B cell (primary cell): ENCODE measurements around the gene PHB1. TPM values are rescaled to one million over a fixed set of nuclear protein-coding genes. Genes with fewer than 3 reads are reported as not detected.

Experiments used
- ATAC-seq: fragments of 200-7000 bp; cut with Tn5 transposase; one replicate; pipeline ENCODE4 v1.10.0; 2021; ENCODE audit warnings: low read depth, mild to moderate bottlenecking, moderate number of reproducible peaks, moderate library complexity
- CTCF ChIA-PET: fragments of 350-600 bp; sonication (Branson Sonifier 250); formaldehyde crosslinking; loops from one replicate; lab custom pipeline; 2021; ENCODE audit warnings: antibody characterized with exemption, inconsistent platforms; lab: Charles Lee
- POLR2A ChIA-PET: fragments of 350-600 bp; sonication (Branson Sonifier 250); formaldehyde crosslinking; loops from one replicate; lab custom pipeline; 2021; ENCODE audit warnings: antibody characterized with exemption; lab: Charles Lee
- DNase-seq: peaks from one replicate; pipeline ENCODE4 v3.0.0; 2013
- H2AFZ ChIP-seq: 2 replicates; pipeline ENCODE4 v1.6.1; 2012; ENCODE audit warnings: mild to moderate bottlenecking, low read depth, low read length; ENCODE audit not compliant: insufficient read depth, poor library complexity, severe bottlenecking
- H3K27ac ChIP-seq, 2 donors: 1 replicate in 1 of 2; 2 replicates in 1 of 2; pipeline ENCODE4 v1.5.1; 2012 to 2013; ENCODE audit warnings: low read length in 2 of 2, mild to moderate bottlenecking in 2 of 2, moderate library complexity in 1 of 2
- H3K27me3 ChIP-seq, 4 experiments: fragments of 200-600 bp in 1 of 4; sonication (generic) in 1 of 4; replicated peaks in 1 of 4; 1 replicate in 2 of 4; 2 replicates in 2 of 4; pipeline versions ENCODE4 v1.6.1 to v1.7.0; 2013 to 2016; ENCODE audit warnings: low read length in 3 of 4, mild to moderate bottlenecking in 2 of 4, mixed read lengths in 1 of 4, moderate library complexity in 1 of 4; ENCODE audit not compliant: insufficient read depth in 4 of 4, control insufficient read depth in 3 of 4; ENCODE audit errors: control extremely low read depth in 1 of 4
- H3K36me3 ChIP-seq, 2 experiments: replicated peaks in 1 of 2; 1 replicate in 1 of 2; 2 replicates in 1 of 2; pipeline versions ENCODE4 v1.6.1 to v1.7.1; 2013; ENCODE audit warnings: low read length in 1 of 2; ENCODE audit not compliant: insufficient read depth in 2 of 2, control insufficient read depth in 1 of 2; ENCODE audit errors: control extremely low read depth in 1 of 2, extremely low read depth in 1 of 2
- H3K4me1 ChIP-seq, 2 donors: fragments of 200-600 bp in 1 of 2; sonication (generic) in 1 of 2; 1 replicate in 1 of 2; 2 replicates in 1 of 2; pipeline versions ENCODE4 v1.5.1 to v1.6.1; 2013 to 2017; ENCODE audit warnings: low read length in 2 of 2; ENCODE audit not compliant: control insufficient read depth in 2 of 2, insufficient read depth in 2 of 2
- H3K4me2 ChIP-seq: replicated peaks from 2 replicates; pipeline ENCODE3; 2012; ENCODE audit warnings: mild to moderate bottlenecking, low read depth, low read length; ENCODE audit not compliant: poor library complexity, severe bottlenecking
- H3K4me3 ChIP-seq, 5 experiments: fragments of 200-600 bp in 1 of 5; sonication (generic) in 1 of 5; 1 replicate in 3 of 5; 2 replicates in 2 of 5; pipeline versions ENCODE4 v1.5.1 to v1.7.0; 2011 to 2016; ENCODE audit warnings: low read length in 4 of 5, mild to moderate bottlenecking in 4 of 5, low read depth in 2 of 5, control low read depth in 1 of 5, moderate library complexity in 1 of 5; ENCODE audit not compliant: insufficient read depth in 1 of 5; ENCODE audit errors: control extremely low read depth in 1 of 5, extremely low read depth in 1 of 5
- H3K79me2 ChIP-seq: fragments of 200-600 bp; sonication (generic); one replicate; pipeline ENCODE4 v1.6.0; 2016; ENCODE audit warnings: low read length; ENCODE audit not compliant: control insufficient read depth, insufficient read depth
- H3K9ac ChIP-seq: fragments of 200-600 bp; sonication (generic); 2 replicates; pipeline ENCODE4 v1.6.1; 2017; ENCODE audit warnings: mild to moderate bottlenecking, low read length, moderate library complexity
- H3K9me3 ChIP-seq, 3 donors: one replicate each; pipeline versions ENCODE4 v1.6.1 to v1.7.1; 2013; ENCODE audit warnings: low read length in 2 of 3; ENCODE audit not compliant: control insufficient read depth in 2 of 3, insufficient read depth in 1 of 3; ENCODE audit errors: control extremely low read depth in 1 of 3
- H4K20me1 ChIP-seq: 2 replicates; pipeline ENCODE4 v1.6.0; 2012; ENCODE audit warnings: mild to moderate bottlenecking, low read length; ENCODE audit not compliant: insufficient read depth, control insufficient read depth, poor library complexity, severe bottlenecking
- H3K27ac Mint-ChIP-seq: one replicate; pipeline ENCODE4 v1.8.0; 2021; ENCODE audit warnings: mixed read lengths
- H3K27me3 Mint-ChIP-seq: one replicate; pipeline ENCODE4 v1.8.0; 2021; ENCODE audit warnings: mixed read lengths
- H3K4me1 Mint-ChIP-seq: one replicate; pipeline ENCODE4 v1.8.0; 2021; ENCODE audit warnings: mixed read lengths
- H3K4me3 Mint-ChIP-seq: one replicate; pipeline ENCODE4 v1.8.0; 2021; ENCODE audit warnings: mixed read lengths
- H3K9me3 Mint-ChIP-seq: one replicate; pipeline ENCODE4 v1.8.0; 2022; ENCODE audit warnings: mixed read lengths; ENCODE audit not compliant: insufficient read depth
- CTCF ChIP-seq: fragments of 200-600 bp; IDR thresholded peaks from one replicate; pipeline ENCODE4 v1.8.0; 2022; ENCODE audit warnings: antibody characterized with exemption, mild to moderate bottlenecking
- EZH2 ChIP-seq: IDR thresholded peaks from 2 replicates; pipeline ENCODE4 v1.6.1; 2012; ENCODE audit warnings: borderline replicate concordance, low read depth, mild to moderate bottlenecking, moderate library complexity, low read length; ENCODE audit not compliant: insufficient read depth, poor library complexity, severe bottlenecking
- WGBS: methylation state at CpG from one replicate; pipeline ENCODE4 v1.1.5; 2013; ENCODE audit warnings: missing lambda C conversion rate; ENCODE audit not compliant: insufficient coverage; 5-methylcytosine and 5-hydroxymethylcytosine counted together
- intact Hi-C: fragments of 100-400 bp; cut with micrococcal nuclease; formaldehyde crosslinking; loops from one replicate; pipeline ENCODE4 v1.10.0; 2022
- polyA plus RNA-seq: library from polyadenylated mRNA; depleted of rRNA; stranded (reverse); fragments of >200 nt; gene quantifications from 2 replicates; pipeline ENCODE4 v1.2.3, GENCODE V29; 2012
- total RNA-seq, 2 donors: library from RNA; stranded (reverse); fragments of 120-200 nt in 1 of 2; gene quantifications; 1 replicate in 1 of 2; 2 replicates in 1 of 2; pipeline versions ENCODE4 v1.2.3 to v1.2.4, GENCODE V29; 2013 to 2022

PHB1 gene
- total and polyA plus RNA-seq, 2 donors (not counting 1 experiment from before 2014, with no cell fraction given) = 45.5 to 72.3 TPM

GRCh38 chr17:49362723-49363117 is 52.0 kb downstream of the PHB1 start:
- Histone ChIP-seq H3K79me2 (peaks cover 32% of the 10 kb centered on the region), H3K4me3 (peak overlapping the region; percentile 38 to 95 (median 46)), H3K4me2 (peak overlapping the region; percentile 76), H3K4me1 (peaks cover 44% of the 10 kb centered on the region in 2 donors), H3K9me3 (no peaks in the 10 kb centered on the region), H3K36me3 (no peaks in the 10 kb centered on the region), H3K27ac (peak overlapping the region; percentile 54 to 70), H3K9ac (peak overlapping the region; percentile 79), H3K27me3 (no peaks in the 10 kb centered on the region), H4K20me1 (peaks cover 15% of the 10 kb centered on the region), H2AFZ (peak overlapping the region; percentile 84)
- Mint-ChIP-seq H3K4me3 (peak overlapping the region; percentile 93), H3K27me3 (no peaks in the 10 kb centered on the region), H3K9me3 (no peaks in the 10 kb centered on the region), H3K27ac (peak overlapping the region; percentile 96), H3K4me1 (peaks cover 58% of the 10 kb centered on the region)
- ChIA-PET POLR2A (interaction anchor here (0.7 to 1.9 kb wide), 5 partner anchors 21 to 170 kb away, joined by 3 to 11 read pairs (median 4); no protein-coding TSS in a partner anchor), CTCF (interaction anchor here (1.0 to 12.2 kb wide), 7 partner anchors 8 to 171 kb away, joined by 3 to 114 read pairs (median 7); no protein-coding TSS in a partner anchor)
- WGBS = 17% methylated on average over 5 of the region's 10 CpGs
- intact Hi-C loops = loop anchor here (1.0 to 5.0 kb wide), 2 partner anchors 53 to 315 kb away; partner anchors contain the start of gene SPOP
- ATAC-seq (no peak), DNase-seq (no peak)
- TF ChIP-seq EZH2 (no peak), CTCF (no peak)
